Cardiac septum (tissue), 1 donor: Measurements from ENCODE around the gene ZRANB3. TPM values are rescaled to one million over a fixed set of nuclear protein-coding genes. Genes with fewer than 3 reads are reported as not detected.
"Not testable (repeated sequence)": the region's sequence is repeated elsewhere in the genome, so short reads cannot be mapped to it uniquely, and the experiment has no call there.

ENCODE experiments used
- DNase-seq: peaks from one replicate; pipeline ENCODE4 v3.0.0-alpha.2; 2020; ENCODE audit warnings: low spot score
- intact Hi-C: fragments of 100-400 bp; cut with DNase I; formaldehyde crosslinking; loops from one replicate; pipeline ENCODE4 v1.14.0; 2022
- long read RNA-seq: library from polyadenylated mRNA; unstranded; transcript quantifications from one replicate; pipeline ENCODE4 v2.0.0, GENCODE V29; 2021
- total RNA-seq: library from RNA; stranded (reverse); fragmentation: NEBNext Ultra II Directional; extraction: Animal tissue kit (Norgen Biotek cat#: 25700); gene quantifications from one replicate; pipeline ENCODE4 v1.2.1, GENCODE V29; 2021
- donor health status: DM: no; HTN: no; CAD: no.

ZRANB3 gene
- total RNA-seq, result 1.4 TPM
- long read RNA-seq, partial matches to known transcripts, result 0 of 8 reads
- long read RNA-seq, other reads (novel, unspliced or antisense), result 8 of 8 reads

DNA sequence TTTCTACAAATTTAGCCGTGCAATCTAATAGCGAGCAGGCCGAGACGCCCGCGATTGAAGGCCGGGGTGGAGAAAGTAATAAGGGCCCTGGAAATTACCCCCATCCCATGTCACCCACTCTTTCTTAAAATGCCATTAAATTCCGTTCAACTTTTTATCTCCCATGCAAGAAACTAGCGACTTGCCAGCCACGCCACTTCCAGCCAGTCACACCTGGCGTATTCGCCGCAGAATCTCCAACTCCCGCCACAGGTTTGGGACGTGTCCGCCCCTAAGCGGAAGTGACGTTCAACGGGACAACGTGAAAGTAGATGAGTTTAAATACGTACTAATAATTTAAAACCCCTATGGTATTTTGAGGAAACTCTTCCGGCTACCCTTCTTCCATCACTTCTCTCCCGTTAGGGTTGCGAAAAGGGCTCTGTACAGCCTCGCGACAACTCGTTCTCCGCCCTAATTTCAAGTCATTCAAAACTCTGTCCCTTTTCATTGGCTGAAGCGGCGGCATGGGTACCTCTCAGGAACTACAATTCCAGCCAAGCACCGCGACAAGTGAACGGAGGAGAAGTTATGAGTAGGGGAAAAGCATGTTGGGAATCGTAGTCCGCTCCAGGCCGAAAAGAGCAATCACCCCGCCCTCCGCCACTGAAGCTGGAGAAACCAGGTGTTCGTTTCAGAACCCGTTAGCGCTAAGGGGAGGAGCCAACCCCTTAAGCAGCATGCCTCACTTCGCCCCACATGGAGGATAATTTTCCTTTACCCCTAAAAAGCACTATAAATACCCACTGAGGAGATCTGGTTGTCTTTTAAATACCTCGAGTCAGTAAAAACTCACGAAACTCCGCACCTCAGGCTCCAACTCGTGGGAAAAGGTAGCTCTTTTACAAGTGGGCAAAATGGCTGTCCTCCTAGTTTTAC is at the start of gene ZRANB3:
Gene ZRANB3, minus strand, starts transcription at position 906 of the 918 bp plus-strand sequence.
- intact Hi-C loops, result loop anchor here (2.0 to 10.0 kb wide), 3 partner anchors 210 to 606 kb away; partner anchors contain the start of genes RAB3GAP1 and UBXN4
- peak; percentile 95 for DNase-seq

DNA sequence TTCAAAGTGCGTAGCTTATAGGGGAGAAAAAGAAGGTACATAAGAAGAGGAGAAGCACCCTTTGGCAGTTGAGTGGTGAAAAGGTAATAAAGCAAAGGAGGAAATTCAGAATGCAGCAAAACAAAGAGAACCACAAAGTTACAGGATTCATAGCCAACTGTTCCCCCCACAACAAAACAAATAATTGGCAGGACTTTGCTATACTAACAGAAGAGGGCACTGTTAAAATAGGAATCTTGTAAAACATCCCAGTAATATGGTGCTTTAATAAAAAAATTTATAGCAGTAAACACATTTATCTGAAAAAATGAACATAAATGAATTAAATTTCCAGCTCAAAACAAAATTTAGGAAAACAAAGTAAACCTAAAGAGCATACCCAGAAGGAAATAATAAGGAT is 42.6 kb upstream of the ZRANB3 start:
- intact Hi-C loops, result no loop called here
- DNase-seq, result no peak

DNA sequence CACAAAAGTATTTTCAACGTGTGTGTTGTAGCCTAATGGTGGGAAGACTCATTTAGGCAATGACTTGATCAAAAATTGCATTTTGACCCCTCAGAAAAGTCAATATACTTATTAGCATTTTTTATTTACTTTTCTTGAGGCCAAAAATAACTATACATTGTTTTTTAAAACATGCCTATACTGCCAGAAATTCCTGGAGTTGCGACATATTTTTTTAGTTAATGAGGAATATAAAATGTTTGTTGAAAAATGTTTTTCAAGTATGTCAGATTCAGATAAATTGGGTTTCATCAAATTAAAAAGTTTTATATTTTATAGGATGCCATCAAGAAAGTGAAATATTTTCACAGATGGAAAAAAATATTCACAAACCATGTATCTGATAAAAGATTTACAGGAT is 39.9 kb upstream of the ZRANB3 start:
- intact Hi-C loops, result no loop called here
- no peak for DNase-seq

DNA sequence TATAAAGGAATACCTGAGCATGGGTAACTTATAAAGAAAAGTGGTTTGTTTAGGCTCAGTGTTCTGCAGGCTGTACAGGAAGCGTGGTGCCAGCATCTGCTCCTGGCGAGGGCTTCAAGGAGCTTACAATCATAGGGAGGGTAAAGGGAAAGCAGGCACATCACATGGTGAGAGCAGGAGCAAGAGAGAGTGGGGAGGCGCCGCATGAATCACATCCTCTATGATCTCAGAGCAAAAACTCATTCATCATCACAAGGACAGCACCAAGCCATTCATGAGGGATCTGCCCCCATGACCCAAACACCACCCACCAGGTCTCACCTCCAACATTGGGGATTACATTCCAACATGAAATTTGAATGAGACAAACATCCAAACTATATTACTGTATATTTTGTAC is 32.8 kb upstream of the ZRANB3 start:
- intact Hi-C loops, result no loop called here
- no peak for DNase-seq

DNA sequence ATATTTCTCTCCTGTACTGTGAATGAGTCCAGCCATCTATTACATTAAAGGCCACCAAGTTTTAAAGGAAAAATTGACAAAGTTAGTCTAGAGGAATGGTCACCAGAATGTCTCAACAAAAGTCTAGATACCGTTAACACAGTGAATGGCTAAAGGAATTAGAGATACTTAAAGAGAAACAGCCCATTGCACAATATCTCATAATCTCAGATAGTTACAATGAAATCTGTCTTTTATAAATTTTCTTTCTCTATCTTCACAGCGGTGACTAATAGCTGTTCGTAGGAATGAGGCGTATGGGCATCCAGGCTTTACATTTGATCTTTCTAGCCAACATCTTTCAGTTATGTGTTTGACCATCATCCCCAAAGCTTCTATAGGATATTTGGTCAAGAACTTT is 30.9 kb upstream of the ZRANB3 start:
- intact Hi-C loops, result no loop called here
- DNase-seq, result no peak

DNA sequence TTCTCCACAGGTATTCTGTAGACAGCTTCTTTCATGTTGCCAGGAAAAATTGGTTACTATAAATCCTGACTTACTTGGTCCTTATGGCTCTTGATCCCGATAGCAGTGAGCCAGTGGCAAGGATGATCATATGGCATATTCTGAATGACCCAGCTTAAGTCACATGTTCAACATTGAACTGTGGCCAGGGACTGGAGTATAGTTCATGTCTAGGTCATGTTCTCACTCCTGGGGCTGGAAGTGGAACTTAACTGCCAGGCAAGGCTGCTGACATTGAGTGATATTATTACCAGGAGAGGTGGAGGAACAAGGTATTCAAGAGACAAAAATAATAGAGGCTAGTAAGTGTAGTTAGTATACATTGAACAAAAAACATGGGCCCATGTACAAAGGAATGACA is 26.5 kb upstream of the ZRANB3 start:
- DNase-seq, result no peak
- intact Hi-C loops, result no loop called here

DNA sequence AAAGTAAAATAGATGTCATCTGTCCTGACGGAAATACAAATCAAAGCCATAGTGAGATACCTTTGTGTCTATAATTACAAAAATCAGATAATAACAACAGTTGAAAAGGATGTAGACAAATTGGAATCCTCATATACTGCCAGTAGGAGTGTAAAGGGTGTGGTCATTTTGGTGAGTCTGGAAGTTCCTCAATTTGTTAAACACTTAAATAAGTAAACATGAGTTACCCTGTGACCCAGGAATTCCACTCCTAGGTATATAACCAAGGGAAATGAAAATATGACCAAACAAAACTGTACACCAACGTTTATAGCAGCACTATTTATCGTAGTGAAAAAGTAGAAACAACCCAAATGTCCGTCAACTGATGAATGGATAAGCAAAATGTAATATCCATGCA is 24.3 kb upstream of the ZRANB3 start:
- intact Hi-C loops, result no loop called here

DNA sequence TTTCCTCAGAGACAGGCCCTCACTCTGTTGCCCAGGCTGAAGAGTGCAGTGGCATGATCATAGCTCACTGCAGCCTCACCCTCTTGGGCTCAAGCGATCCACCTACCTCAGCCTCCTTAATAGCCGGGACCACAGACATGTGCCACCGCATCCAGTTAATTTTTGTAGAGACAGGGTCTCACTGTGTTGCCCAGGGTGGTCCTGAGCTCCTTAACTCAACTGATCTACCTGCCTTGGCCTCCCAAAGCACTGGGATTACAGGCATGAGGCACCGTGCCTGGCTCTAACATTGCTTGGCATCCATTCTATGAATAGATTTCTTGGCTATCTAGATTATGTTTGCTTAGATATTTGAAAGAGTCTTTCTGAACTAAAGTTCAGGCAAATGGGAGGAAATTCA is 21.9 kb upstream of the ZRANB3 start:
- no peak for DNase-seq
- intact Hi-C loops, result no loop called here

More for the DNA sequence above, 24.3 kb upstream of the ZRANB3 start:
- DNase-seq, result no peak

DNA sequence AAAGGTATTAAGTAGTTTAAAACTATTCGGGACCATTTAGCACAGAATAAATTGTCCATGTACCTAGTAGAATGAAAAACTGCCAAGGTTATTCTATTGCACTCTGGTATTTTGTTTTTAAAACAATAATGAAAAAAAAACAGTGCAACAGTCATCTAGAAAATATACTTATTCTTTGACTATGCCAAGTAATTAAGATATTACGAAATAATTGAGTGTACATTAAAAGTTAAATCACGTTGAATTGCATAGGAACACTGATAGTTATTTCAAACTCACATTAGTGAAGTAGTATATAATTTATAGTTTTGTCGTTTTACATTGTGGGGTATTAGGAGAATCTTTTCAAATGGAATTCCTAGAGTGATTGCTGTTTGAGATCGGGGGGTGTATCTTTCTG is 20.3 kb upstream of the ZRANB3 start:
- intact Hi-C loops, result no loop called here

DNA sequence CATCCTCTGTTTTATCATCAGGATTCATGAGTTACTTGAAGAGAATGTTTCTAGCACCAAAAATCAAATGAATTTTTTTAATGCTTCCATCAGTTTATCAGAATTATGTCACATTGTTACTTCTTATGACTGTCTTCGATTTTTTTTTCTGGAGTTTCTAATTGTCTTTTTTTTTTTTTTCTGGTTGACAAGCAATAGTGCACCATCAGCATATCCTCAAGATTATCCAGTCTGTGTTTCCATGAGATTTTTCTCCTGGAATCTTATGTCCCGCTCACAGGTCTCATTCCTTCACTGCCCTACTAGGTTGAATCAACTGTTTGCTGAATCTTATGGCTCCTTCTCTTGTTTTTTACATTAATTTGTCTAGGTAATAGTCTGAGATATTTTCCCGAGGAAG is 16.3 kb upstream of the ZRANB3 start:
- intact Hi-C loops, result no loop called here
- DNase-seq, result no peak

More for the DNA sequence above, 20.3 kb upstream of the ZRANB3 start:
- no peak for DNase-seq

DNA sequence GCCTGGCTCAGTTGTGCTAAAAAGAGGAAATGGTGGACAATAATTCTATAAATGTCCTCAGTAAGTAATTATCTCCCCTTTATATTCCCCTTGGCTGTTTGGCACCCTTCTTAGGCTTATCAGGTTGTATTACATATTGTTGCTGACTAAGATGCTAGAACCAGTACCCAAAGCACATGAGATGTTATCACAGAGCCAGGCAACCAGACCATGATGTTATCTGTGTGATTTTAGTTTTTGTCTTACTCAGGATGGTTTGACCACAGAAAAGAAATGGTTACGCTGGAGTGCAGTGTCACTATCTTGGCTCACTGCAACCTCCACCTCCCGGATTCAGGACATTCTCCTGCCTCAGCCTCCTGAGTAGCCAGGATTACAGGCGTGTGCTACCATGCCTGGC is 15.4 kb upstream of the ZRANB3 start:
- intact Hi-C loops, result no loop called here

DNA sequence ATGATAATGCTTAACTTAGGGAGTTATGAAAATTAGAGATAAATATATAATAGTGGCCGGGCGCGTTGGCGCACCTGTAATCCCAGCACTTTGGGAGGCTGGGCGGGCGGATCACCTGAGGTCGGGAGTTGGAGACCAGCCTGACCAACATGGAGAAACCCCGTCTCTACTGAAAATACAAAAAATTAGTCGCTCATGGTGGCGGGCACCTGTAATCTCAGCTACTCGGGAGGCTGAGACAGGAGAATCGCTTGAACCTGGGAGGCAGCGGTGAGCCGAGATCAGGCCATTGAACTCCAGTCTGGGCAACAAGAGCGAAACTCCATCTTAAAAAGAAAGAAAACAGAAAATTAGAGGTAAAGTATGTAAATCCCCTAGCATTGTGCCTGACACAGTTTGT is 2.5 kb upstream of the ZRANB3 start:
- intact Hi-C loops, result loop anchor here (10.0 kb wide), 2 partner anchors 479 to 609 kb away; partner anchors contain the start of gene RAB3GAP1
- not testable (repeated sequence) for DNase-seq

More for the DNA sequence above, 15.4 kb upstream of the ZRANB3 start:
- DNase-seq, result no peak

DNA sequence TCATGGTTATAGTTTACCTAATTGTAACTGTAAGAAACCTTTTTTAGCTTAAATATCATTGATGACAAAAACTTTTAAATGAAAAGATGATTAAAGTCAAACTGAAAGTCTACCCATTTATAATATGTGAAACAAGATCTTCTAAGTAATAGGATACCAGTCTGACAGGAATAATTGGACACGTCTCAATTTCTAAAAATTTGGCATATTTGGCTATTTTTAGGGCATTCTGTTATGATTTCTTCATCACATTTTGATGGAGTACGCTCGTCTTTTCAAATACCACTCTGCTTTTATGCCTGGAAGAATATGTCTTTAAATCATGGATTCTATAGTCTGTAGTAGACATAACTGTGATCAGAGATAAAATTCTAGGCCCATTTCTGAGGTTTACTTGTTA is 1.6 kb upstream of the ZRANB3 start:
- no peak for DNase-seq
- intact Hi-C loops, result loop anchor here (10.0 kb wide), 2 partner anchors 478 to 608 kb away; partner anchors contain the start of gene RAB3GAP1

DNA sequence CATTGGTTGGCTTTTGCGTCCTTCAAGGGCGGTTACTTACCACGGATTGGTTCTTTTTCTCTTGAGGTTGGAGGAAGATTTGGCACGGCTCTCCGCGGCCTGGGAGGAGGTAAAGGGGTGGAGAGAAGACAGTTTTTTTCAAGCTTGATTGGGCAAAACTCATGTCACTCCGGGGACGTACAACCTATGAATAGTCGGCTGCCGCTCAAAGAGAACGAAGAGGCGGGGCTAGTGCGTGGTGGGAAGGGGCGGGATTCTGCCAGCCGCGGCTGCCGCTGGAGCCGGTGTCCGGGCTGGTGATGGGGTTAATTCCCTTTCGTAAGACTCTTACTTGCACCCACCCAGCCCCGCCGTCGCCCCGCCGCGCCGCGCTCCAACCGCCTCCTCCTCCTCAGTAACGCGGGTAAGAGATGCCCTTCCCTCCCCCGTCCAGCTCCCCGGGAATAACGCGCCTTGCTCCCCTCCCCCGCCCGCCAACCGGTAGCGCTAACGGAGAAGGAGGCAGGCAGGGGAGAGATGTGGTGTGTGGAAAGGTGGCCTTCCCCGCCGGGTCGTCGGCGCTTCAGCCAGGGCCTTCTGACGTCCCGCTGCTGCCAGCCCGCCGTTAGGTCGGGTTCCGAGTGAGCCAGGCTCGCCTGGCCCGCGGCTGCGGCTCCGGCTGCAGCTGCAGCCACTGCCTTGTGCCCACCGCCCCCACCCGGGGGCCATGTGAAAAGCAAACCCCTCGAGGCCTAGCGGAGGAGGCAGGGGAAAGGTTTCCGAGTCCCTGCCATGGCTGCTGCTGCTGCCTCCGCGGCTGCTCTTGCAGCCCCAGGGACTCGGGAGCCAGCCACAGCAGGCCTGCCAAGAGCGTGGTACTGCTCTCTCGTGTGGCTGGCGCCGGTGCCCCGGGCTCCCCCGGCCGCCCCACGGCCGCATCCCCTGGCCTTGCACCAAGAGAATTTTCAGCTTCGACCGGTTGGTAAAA is 496 bp upstream of the ZRANB3 start, which contains the start of gene R3HDM1:
Gene R3HDM1, plus strand, starts transcription at position 254 of the 967 bp plus-strand sequence. CDS start 73,362 bp downstream, outside the sequence.
- intact Hi-C loops, result loop anchor here (2.0 to 10.0 kb wide), 3 partner anchors 209 to 607 kb away; partner anchors contain the start of genes RAB3GAP1 and UBXN4
- DNase-seq, result peak; percentile 98

DNA sequence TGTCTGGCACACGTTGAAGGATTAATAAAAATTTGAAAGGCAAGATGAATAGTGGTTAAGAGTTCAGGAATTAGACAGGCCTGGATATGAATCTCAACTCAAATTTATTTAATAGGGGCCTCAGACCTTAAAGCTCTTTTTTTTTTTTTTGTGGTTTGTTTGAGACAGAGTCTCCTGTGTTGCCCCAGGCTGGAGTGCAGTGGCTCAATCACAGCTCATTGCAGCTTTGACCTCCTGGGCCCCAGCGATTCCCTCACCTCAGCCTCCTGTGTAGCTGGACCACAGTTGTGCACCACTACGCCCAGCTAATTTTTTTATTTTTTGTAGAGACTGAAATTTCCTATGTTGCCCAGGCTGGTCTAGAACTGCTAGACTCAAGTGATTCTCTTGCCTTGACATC is 3.0 kb downstream of the ZRANB3 start:
- no peak for DNase-seq
- intact Hi-C loops, result no loop called here

DNA sequence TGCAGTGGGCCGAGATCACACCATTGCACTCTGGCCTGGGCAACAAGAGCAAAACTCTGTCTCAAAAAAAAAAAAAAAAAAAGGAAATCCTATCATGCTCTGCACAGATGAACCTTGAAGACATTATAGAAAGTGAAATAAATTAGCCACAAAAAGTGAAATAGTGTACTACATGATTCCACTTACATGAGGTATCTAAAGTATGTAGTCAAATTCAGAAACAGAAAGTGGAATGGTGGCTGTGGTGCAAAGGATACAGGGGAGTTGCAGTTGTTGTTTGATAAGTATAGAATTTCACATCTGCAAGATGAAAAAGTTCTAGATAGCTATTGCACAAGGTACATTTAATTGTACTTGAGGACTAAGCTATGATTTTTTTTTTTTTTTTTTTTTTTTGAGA is 5.2 kb downstream of the ZRANB3 start:
- intact Hi-C loops, result no loop called here

DNA sequence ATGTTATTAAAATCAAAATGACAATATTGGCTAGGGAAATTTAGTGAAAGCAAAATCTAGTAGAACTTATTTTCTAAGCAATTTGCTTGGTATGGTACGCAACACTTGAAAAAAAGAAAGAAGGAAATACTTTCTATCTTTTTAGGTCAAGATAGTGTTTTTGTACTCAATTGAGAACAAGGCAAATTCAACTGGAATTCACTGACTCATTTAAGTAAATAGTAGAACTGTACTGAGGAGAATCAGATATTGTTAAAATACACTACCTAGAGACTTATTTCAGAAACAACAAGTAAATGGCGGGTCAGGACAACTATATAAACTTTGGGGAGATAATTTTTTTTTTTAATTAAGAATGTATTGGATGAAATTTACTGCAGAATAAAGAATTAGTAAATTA is 18.9 kb downstream of the ZRANB3 start:
- DNase-seq, result no peak
- intact Hi-C loops, result no loop called here

More for the DNA sequence above, 5.2 kb downstream of the ZRANB3 start:
- no peak for DNase-seq

DNA sequence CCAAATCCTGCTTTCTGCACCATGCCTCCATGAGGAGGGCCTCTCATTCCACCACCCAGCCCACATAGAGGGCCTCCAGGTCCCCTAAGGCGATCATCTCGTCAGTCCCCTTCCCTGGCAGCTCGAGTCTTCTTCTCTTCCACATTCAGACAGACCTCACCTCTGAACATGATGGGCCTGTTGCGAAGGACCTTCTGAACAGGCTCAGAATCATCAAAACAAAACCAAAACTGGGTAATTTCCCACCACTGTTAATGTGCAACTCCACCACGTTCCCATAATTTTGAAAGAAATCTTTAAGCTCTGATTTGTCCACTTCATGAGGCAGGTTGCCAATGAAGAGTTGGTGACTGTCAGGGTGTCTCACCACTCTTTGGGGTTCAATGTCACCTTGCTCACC is 20.4 kb downstream of the ZRANB3 start:
- intact Hi-C loops, result no loop called here
- no peak for DNase-seq

DNA sequence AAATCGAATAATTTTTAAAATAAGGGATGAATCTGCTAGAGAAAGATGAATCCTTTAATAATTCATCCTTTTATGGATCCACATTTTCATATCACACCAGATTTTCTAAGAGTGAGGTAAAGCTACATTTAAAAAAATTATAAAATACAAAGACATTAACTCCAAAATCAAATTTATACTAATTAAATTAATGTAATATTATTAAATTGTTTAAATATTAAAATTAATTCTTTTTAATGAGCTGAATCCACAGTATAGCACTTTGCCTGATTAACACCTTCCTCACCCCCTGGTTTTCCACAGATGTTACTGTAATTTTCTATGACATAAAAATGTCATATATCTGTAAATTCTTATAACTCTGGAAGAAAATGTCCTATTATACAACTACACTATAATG is 26.2 kb downstream of the ZRANB3 start:
- no peak for DNase-seq
- intact Hi-C loops, result no loop called here

DNA sequence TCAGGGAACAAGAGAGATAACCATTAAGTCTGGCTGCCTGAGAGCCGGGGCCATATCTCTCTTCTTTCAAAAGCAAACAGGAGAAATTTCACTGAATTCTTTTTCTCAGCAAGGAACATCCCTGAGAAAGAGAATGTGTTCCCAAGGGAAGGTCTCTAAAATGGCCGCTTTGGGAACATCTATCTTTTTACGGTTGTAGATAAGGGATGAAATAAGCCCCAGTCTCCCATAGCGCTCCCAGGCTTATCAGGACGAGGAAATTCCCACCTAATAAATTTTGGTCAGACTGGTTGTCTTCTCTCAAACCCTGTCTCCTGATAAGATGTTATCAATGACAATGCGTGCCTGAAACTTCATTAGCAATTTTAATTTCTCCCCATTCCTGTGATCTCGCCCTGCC is 32.4 kb downstream of the ZRANB3 start:
- DNase-seq, intact Hi-C loops: not testable (repeated sequence)
